Keratinocyte (primary cell): ENCODE data around the gene FBLN5.

Experiments
- CTCF ChIP-seq, 3 experiments: IDR thresholded peaks in 1 of 3; conservative IDR thresholded peaks in 1 of 3; optimal IDR thresholded peaks in 1 of 3; 2 replicates in 2 of 3; 3 replicates in 1 of 3; pipeline versions ENCODE3 to v1.5.1; 2011; ENCODE audit warnings: low read length in 3 of 3, mild to moderate bottlenecking in 3 of 3, moderate library complexity in 2 of 3, control low read depth in 1 of 3, inconsistent platforms in 1 of 3; ENCODE audit not compliant: insufficient read depth in 2 of 3; ENCODE audit errors: extremely low read depth in 1 of 3
- EZH2 ChIP-seq: IDR thresholded peaks from one replicate; pipeline ENCODE4 v1.6.1; 2012; ENCODE audit warnings: inconsistent platforms, mild to moderate bottlenecking, low read length, moderate library complexity

- TF ChIP-seq CTCF (optimal IDR thresholded peaks at IDR 0.05 in 1 of 3, IDR thresholded peaks at IDR 0.05 in 1 of 3, conservative IDR thresholded peaks at IDR 0.05 in 1 of 3; ENCODE audit: extremely low read depth in 1 of 3, insufficient read depth in 2 of 3, low read length in 3 of 3) = no peak
- TF ChIP-seq EZH2 = no peak
Measured at GRCh38 chr14:91845652-91846051, 101.8 kb downstream of the FBLN5 start.
